Stimulated activated CD8-positive, alpha-beta memory T cell treated with anti-CD3 and anti-CD28 coated beads, Interleukin-7, amount 100 ng/mL, for 4 hours (primary cell): ENCODE data around the gene OPCML.
A peak's percentile ranks its signal among the peaks of the same experiment; 100 is the strongest.

Experiments used
- DNase-seq, 2 donors: peaks; one replicate each; pipeline ENCODE4 v3.0.0-alpha.2; 2020; ENCODE audit warnings: low read depth in 2 of 2

The OPCML gene

DNA sequence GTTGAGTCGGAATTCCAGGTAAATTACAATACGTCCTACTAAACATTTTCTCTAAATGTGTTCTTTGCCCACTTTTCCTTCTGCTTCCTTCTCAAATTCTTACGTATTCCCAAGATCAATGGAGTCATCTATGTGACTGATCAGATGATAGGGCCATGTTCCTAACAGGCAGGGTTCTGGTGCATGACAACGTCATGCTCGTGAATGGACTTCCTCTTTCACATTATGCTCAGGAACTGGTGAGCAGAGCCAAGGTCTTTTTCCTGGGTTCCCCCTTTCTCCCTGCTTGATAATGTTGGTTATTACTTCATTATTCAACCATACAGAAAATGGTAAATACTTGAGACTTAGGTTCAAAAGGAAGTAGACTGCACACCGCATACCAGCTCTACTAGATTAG lies 789.4 kb downstream of the OPCML start:
- DNase-seq = no peak

DNA sequence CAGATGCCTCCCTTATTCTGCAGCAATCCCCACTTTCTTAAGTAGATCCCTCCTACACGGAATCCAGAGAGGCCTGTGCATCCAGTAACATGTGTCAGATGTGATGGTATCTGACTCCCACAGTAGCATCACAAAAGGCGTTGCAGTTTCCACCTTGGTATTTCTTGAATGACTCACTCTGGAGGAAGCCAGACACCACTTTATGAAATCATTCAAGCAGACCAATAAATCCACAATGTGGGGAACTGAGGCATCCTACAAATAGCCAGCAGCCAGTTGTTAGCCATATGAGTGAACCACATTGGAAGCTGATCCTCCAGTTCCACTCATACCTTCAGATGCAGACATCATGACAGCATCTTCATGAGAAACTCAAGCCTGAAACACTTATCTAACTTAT lies 798.1 kb downstream of the OPCML start:
- no peak for DNase-seq

DNA sequence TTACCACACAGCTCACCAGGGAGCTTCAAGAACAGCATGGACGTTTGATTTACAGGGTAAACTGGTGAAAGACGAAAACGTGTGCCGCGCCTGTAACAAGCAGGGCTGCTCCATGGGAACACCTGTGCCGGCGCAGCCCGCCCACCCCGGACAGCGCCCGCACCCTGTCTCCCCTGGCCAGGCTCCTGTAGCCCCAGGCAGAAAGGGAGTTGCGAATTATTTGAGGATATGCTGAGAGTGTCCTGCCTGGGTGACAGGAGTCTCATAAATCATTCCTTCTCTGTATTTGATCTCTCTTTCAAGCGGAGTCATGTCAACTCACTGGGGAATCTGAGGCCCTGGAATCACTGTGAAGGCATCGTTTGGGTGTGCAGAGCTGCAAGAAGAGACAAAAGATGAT lies 804.3 kb downstream of the OPCML start:
- no peak for DNase-seq

DNA sequence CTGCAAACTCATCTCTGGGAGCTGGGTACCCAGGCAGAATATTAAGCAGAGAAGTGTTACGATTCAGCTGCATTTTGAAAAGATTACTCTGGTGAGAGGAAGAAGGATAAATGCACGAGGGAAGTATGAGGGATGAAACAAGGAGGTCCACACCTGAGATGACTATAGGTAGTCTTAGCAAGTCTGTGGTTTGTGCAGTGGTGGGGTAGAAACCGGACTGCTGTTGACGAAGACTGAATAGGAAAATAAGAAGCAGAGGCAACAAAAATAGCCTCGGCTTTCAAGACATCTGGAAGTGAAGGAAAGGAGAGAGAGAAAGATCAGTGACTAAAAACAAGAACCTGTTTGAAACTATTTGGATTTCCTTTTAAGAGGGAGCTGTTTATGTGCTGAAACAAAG lies 810.8 kb downstream of the OPCML start:
- no peak for DNase-seq

GRCh38 chr11:132719684-132720083 lies 812.6 kb downstream of the OPCML start:
- no peak for DNase-seq

GRCh38 chr11:132718711-132719671 lies 813.3 kb downstream of the OPCML start:
- DNase-seq = peak; percentile 5 to 11

GRCh38 chr11:132717824-132718223 lies 814.5 kb downstream of the OPCML start:
- DNase-seq = no peak

- DNase-seq = no peak
Measured at GRCh38 chr11:132716037-132716436, 816.3 kb downstream of the OPCML start.

- DNase-seq = no peak
Measured at GRCh38 chr11:132714859-132715440, 817.4 kb downstream of the OPCML start.

- DNase-seq = no peak
Measured at GRCh38 chr11:132712466-132712865, 819.8 kb downstream of the OPCML start.

GRCh38 chr11:132704781-132705375 lies 827.4 kb downstream of the OPCML start:
- no peak for DNase-seq

DNA sequence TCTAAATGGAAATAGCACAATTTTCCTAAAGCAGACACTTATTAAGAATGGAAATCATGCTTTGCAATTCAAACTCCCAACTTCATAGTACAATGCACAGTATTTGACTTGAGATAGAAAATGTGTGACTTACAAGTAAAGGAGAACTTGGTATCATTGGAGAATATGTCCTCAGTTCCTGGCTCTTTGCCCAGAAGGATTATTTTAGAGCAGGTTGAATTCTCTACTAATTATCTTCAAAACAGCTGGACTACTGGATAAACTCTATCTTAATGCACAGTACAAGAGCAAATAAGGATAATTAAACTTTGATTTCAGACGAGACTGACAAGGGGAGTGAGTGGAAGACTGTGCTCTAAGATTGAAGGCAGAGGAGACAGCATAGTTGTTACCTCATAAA lies 839.4 kb downstream of the OPCML start:
- DNase-seq = no peak

- no peak for DNase-seq
Measured at GRCh38 chr11:132691848-132692550, 840.3 kb downstream of the OPCML start.

DNA sequence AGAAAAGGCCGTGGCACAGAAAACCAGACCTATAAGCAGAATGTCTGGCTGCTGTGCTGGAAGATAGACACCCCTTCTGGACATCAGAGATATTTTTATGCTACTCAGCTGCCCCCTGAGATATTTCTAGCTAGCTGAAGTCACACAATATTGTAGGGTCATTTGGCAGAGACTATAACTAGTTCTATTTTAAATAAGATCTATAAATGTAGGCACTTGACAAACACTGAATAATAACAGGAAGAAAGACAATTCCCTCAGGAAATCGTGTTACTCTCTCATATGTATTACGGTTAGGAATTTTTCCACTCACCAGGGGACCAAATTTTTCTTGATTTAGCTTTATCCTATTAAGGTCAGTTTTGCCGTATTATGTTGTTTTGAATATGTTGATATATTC lies 845.4 kb downstream of the OPCML start:
- DNase-seq = no peak

DNA sequence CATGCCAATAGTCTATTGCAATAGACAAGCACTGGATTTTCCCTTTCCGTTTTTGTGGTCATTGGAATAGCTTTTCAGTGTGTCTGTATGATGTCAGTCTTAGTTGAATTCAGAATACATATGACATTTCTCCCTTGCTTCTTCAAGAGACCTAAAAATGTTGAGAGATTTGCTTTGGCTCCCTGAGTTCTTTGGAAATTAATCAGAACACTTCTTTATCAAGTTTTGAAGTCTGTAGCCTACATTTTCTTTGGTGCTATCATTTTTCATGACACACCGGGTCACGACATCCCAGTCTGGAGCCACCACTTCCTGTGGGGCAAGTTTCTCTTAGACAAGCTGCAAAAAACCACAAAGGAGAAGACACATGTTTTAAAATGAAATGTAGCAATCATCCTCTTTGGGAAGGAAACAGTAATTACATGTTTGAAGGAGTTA lies 847.1 kb downstream of the OPCML start:
- DNase-seq = no peak

DNA sequence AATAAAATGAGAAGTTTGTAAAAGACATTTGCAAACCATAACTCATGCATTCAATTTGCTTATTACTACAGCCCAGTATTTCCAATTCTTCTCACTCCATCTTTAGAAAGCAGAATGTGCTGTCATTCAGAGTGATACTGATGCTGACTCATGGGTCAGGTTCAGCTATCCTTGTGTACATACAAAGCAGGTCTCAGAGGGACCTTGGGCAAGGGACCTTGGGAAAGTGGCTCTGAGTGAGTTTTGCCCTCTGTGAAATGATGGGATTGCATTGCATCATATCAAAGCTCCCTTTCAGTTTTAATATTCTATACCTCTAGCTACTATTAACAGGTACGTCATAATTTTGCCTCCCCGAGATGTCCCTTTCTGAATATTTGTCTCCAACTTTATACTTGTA lies 848.7 kb downstream of the OPCML start:
- no peak for DNase-seq

- no peak for DNase-seq
Measured at GRCh38 chr11:132681971-132682370, 850.3 kb downstream of the OPCML start.

DNA sequence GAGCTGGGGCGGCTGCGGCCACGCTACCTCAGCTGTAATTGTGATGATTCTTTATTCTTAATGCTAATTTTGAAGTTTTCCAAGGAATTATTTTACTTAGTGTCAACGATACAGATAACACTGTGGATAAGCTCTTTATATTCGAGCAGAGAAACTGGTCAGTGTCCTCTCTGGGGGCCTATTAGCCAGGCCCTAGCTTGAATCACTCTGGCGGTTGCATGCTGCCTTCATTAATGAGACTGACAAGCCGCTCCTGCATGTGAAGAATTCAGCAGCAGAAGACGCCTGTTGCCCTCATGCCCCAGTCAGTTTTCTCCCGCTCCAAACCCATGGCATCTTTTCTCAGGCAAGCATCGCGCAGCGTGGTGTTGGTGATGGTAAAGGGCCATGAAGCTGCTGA lies 851.7 kb downstream of the OPCML start:
- no peak for DNase-seq

DNA sequence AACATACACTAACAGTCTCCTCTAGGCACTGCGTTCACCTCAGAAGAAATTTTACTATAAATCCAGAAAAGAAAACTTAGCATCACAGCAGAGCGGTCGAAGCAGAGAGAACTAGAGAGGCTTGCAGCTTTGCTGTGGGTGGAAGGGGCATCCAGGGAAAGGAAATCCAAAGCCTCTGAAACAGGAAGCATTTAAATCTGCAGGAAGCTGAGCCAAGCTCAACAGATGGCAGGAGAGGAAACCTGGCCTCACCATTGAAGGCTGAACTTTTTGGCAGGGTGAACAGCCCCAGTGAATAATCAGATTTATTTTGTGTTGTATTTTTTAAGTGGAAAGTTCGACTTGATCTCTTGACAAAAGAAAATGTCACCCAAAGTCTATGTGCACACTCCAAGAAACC lies 858.1 kb downstream of the OPCML start:
- DNase-seq = no peak

DNA sequence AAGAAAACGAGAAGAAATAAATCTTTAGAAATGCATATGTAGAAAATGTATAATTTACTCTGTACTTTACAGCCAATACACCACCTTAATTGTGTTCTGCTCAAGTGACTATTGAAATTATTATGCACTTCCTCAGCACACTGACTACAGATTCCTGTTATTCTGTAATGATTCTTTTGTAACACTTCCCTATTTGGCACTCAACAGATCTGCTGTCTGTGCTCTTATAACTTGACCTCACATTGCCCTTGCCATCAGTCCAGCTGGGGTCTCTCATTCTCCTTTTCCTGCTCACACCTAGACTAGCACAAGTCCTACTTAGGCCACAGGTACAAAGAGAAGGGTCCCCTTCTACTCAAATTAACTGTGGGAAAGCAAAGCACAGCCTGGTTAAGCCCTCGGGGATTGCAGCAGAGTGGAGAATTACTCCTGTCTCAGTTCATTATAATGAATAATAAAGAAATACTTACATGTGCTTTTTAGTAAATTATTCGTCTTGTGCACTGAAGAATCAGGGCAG lies 860.4 kb downstream of the OPCML start:
- DNase-seq = no peak

GRCh38 chr11:132670921-132671675 lies 861.2 kb downstream of the OPCML start:
- DNase-seq = no peak
